GM18499 (cell line): ENCODE results near the gene NADK.
"Not testable (repeated sequence)": the region's sequence is repeated elsewhere in the genome, so short reads cannot be mapped to it uniquely, and the experiment has no call there.

ENCODE experiments used
- ATAC-seq: cut with Tn5 transposase; IDR thresholded peaks from one replicate; pipeline ENCODE4 v1.9.1; 2021; ENCODE audit warnings: moderate number of reproducible peaks; ENCODE audit not compliant: insufficient read depth, unreplicated experiment

NADK gene

DNA sequence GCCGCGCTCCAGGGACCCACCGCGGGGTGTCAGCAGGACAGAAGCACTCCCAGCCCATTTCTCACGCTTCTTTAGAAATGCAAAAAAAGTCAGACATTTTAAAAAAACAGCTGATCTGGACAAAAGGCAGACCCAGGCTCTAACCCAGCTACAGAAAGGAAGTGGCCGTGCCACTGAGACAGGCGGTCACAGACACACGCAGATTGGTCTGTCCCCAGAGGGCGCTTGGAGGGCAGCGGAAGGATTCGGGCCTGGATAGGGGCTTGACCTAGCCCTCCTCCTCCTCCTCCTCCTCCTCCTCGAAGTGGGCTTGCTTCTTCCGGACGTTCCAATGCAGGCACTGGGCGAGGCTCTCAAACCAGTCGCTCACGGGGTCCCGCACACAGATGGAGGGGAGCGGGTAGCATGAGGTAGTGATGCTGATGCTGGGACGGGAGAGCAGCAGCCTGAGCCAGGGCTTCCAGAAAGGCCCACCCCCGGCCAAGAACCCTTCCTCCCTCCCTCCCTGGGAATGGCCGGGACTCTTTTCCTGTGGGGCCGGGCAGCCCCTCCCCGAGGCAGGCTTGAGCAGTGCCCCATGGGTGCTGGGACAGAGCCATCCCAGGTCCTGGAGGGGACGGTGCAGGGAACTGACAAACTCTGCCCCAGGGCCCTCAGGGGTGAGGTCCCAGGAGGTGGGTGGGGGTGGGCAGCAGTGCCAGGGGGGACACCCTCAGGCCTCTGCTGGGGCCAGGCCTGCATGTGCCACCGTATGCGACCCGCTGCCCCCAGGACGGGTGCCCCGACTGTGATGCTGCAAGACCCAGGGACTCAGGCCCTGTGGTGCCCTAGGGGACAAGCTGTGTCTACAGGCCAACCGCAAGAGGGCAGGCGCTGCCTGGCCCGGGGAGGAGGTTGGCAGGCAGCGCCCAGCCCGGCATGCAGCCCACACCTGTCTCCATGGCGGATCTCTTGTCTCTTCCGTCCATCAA lies 25.3 kb downstream of the NADK start:
- no peak for ATAC-seq

DNA sequence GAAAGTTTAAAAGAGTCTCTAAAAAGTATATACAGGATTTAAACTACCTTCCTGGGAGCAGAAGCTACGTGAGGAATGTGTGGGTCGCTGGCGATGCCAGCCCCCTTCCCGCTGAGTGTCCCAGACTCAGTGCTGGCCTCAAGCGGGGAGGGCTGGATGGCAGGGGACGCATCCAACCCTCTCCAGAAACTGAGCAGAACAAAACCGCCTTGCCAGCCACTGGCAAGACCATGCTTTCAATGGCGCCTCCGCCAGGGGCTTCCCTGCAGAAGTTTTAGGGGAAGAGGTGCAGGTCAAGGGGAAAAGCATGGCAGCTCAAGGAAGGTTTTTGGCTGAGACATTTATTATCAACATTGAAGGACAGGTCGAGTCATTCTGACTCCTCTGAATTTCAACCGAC lies 26.1 kb downstream of the NADK start:
- no peak for ATAC-seq

- not testable (repeated sequence) for ATAC-seq
Observed at GRCh38 chr1:1749941-1750340, 28.3 kb downstream of the NADK start.

DNA sequence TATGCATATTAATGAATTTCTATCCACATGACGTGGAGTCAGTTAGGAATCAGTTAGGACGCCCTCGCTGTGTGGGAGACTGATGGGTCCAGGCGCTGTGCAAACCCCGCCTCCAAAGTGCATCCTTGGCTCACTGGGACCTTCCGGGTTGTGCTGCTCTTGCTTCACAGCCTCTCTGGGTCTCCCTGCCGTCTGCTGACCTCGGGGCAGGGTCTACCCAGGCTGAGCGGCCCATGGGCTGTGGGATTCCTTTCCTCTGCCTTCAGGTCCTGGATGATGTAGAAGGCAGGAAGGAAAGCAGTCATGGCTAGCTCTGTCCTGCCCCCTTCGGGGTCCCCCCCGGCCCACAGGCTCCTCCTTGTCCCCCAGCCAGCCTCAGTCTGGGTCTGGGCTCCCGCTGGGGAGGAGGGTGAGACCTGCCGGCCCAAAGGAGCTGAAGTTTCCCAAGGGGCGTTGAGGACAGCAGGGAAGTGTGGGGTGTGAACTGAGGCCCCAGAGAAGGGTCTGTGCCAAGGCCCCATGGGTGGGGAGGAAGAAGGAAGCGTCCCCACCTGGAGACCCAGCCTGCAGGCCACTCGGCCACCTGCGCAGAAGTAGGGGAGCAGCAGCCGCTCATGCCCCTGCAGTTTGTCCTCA lies 29.5 kb downstream of the NADK start:
- ATAC-seq = no peak

- ATAC-seq = not testable (repeated sequence)
Observed at GRCh38 chr1:1746566-1746909, 31.7 kb downstream of the NADK start.

DNA sequence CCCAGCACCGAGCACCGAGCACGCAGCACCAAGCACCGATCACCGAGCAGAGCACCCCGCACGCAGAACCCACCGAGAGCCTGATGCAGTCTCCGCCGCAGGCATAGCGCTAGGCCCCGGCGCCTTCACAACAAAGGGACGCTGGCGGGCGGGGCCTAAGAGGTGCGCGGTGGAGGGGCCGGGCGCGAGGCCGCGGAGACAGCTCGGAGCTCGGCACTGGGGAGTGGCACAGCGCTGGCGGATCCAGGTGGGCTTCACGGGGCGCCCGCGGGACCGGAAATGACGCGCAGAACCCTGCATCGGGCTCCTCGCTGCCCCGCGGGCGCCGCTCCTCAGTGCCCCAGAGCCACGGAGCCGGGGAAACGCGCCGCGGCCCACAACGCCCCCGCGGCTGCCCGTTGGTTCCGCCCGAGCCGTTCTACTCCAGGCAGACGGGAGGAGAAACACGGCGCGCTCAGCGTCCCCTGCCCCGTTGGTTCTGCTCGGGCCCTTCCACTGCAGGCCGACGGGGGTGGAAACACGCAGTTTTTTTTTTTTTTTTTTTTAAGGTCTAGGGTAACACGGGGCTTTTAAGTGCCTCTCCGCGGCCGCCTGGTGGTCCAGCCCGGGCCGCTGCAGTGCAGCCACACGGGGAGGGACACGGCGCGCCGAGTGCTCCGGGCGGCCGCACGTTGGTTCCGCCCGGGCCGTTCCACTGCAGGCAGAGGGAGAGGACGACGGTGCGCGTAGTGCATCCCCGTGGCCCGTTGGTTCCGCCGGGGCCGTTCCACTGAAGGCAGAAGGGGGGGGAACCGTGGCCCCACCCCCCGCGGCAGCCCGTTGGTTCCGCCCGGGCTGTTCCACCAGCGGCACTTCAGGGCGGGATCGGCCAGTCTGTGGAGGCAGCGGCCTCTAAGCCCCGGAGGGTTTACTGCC lies 32.4 kb downstream of the NADK start:
- peak; percentile 61 for ATAC-seq

DNA sequence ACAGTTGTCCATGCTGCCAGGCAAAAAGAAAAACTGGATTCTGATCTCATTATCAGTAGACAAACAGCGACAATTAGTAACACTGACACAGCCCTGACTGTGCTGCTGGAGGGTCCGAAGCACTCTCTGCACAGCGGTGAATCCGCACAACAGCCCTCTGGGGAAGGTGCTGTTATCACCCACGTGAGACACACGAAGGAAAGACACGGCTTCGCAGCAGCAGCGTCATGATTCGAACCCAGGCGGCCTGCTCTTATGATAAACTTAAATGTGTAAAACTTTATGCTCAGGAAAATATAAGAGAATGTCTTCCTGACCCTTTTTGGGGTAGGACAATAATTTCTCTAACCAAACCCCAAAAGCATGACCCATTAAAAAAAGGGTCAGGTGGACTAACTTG lies 35.7 kb downstream of the NADK start:
- not testable (repeated sequence) for ATAC-seq

GRCh38 chr1:1741013-1741412 lies 37.3 kb downstream of the NADK start:
- ATAC-seq = not testable (repeated sequence)

DNA sequence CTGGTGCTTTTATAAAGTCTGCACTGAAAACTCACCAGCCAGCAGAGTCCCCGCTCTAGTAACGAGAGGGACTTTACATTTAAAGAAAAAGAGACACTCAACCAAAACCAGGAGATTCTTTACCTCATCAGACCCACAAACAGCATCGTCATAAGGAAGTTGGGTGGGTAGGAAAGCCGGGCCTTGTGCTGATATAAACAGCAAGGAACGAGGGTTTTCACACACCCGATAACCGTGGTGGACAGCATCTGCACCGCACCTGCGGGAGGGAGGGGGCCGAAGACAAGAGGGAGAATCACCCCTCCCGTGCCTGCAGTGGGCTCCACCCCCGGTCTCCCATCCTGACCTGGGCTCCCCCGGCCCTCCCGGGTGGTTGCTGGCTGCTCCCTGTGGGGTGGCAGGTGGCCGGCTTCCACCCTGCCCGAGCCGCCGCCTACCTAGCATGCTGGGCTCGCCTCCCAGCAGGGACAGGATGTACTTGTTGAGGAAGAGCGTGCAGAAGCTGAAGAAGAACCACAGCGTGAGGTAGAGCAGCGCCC lies 39.4 kb downstream of the NADK start:
- ATAC-seq = not testable (repeated sequence)

GRCh38 chr1:1737675-1738590 lies 40.3 kb downstream of the NADK start:
- ATAC-seq = not testable (repeated sequence)

DNA sequence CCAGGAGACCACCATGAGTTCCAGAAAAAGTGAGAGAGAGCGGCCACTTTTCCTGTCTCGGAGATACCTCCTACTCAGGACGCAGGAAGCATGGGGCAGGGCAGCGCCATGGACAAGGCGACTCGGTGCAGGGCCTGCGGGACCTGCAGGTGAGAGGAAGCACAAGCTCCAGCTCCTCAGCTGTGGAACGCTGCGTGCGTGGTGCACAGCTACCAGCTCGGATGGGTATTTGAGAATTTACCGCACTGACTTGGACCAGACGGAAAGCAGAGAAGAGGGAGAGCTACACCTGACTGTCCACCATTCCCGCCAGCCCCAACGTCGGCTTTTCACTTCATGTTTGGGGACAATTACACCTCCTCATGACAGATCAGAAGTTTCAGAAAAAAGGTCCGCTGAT lies 45.9 kb downstream of the NADK start:
- no peak for ATAC-seq

DNA sequence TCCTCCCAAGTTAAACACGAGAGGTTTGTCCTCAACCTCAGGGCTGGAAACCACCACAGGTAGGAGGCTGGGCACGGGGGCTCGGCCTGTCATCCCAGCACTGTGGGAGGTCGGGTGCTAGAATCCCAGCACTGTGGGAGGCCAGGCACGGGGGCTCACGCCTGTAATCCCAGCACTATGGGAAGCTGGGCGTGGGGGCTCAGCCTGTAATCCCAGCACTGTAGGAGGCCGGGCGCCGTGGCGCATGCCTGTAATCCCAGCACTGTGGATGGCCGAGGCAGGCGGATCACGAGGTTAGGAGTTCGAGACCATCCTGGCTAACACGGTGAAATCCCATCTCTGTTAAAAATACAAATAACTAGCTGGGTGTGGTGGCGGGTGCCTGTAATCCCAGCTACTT lies 47.4 kb downstream of the NADK start:
- no peak for ATAC-seq

DNA sequence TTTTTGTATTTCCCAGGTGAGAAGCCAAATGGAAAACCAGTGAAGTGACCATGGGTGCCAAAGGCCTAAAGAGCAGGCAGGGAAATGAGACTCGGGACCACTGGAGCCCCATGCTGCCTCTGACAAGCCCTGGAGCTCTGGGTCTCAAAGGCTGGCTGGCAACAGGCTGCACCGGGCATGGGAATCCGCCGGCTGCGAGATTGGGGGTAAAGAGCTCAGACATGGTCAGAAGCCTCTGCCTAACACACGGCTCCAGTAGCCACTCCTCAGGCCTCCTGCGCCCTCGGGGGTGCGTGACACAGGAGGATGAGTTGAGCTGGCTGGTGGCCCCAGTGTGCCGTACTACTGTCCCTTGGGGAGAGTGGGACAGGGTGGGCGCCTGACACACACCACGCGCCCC lies 48.0 kb downstream of the NADK start:
- ATAC-seq = not testable (repeated sequence)

DNA sequence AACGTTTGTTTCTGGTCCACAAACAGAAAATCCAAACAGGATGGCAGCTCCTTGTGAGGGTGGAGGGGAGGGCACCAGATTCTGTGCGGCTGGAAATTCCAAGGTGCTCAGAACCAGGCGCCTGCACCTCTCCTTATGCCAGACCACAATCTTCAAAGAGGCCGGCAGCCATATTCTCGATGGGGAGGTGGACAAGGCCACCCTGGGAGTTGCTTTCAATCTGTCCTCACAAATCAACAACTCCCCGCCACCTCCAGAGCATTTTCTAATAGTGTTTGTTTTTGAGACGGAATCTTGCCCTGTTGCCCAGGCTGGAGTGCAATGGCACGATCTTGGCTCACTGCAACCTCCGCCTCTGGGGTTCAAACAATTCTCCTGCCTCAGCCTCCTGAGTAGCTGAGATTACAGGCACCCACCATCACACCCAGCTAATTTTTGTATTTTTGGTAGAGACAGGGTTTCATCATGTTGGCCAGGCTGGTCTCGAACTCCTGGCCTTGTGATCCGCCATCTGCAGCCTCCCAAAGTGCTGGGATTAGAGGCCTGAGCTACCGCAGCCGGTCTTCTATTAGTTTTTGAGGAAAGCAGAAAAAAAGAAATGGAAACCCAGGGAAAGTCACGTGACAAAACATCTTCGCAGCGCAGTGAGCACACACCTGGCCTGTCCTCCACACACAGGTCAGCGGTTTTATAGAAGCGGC lies 49.0 kb downstream of the NADK start:
- ATAC-seq = not testable (repeated sequence)

DNA sequence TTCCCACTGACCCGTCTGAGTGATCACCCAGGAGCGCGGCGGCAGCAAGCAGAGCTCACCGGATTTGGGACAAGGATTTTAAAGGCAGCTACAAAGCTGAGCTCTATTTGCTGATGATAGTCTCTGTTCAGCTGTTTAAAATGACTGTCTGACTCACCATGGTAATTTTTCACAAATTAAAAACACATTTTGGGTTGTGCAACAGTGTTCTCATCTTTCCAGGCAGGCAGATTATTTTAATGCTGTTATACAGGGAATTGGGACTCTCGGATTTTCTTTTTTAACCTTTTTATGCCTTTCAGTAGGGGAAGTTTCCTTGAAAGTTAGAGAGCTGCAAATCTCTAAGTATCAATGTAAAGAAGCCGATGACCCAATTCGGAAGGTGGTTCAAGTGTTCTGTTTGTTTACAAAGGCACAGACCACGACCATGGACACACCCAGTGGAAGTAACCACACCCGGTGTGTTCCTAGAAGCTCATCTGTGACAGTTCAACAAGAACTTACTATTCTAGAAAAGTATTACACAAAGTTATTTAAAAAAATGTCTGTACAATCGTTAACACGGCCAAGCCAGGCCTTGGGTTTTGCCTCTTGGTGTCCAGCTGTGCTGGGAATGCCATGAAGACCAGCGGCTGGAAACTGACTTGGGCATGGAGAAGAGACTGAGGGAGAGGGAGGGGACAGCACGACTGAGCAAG lies 49.8 kb downstream of the NADK start:
- ATAC-seq = not testable (repeated sequence)

DNA sequence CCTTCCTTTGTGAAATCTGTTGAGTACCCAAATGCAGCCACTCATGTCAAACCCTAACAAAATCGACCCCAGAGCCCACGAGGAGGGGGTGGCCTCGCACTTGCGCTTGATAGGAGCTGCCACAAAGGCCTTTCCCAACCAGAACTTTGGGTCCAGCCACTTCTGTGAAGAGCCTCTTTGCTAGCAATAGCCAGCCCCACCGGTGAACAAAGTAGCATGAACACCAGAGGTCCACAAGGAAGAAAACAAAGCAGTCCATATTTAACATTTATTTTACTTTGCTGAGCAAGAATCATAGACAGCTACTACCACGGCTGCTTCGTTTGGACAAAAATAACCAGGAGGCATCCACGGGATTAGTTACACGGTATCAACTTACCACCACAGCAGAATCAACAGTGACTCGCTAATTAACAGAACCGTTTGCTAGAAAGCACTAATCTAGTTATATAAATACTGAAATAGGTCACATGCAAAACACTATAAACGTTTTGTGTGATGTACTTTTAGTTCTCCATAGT lies 51.1 kb downstream of the NADK start:
- not testable (repeated sequence) for ATAC-seq

DNA sequence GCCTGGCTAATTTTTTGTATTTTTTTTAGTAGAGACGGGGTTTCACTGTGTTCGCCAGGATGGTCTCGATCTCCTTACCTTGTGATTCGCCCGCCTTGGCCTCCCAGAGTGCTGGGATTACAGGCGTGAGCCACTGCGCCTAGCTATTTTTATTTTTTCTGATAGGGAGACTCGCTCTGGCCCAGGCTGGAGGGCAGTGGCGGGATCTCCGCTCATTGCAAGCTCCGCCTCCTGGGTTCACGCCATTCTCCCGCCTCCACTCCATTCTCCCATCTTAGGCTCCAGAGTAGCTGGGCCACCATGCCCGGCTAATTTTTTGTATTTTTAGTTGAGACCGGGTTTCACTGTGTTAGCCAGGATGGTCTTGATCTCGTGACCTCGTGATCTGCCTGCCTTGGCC lies 52.2 kb downstream of the NADK start:
- not testable (repeated sequence) for ATAC-seq
